ENCODE data around the gene PSPN.

DNA sequence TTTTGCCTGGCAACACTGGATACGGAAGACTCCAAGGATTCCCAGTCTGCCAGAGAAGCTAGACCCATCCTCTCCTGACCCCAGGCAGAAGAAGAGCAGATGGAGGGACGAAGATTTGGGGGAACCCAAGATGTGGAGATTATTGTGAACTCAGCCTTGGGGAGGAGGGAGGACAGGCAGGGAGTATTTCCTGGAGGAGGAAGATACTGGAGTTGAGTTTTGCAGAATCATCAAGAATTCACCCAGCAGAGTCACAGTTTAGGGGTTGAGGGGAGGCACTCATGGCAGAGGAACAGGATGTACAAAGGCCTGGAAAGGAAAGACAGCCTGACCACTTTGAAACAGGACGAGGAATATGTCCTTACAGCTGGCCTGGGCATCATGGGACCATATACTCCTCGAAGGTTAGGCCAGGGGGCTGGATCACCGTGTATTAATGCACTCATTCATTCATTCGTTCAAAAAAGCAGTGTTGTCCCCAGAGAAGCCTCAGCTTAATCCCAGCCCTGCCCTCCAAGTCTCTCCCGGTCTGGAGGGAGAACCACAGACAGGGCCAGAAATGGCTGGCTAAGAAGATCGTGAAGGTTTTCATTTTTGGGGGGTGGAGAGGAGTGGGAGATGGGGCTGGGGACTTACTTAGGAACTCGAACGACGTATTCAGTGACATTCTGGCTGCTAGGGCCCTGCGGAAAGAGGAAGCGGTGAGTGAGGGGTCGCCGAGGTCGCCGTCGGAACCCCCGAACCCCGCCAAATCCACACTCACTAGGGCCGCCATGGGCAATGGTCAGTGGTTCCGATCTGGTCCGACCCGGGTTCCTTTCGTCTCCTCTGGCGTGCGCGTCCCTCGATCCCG, 16.7 kb upstream of the PSPN start:
- TF ChIP-seq, protein P1, sequence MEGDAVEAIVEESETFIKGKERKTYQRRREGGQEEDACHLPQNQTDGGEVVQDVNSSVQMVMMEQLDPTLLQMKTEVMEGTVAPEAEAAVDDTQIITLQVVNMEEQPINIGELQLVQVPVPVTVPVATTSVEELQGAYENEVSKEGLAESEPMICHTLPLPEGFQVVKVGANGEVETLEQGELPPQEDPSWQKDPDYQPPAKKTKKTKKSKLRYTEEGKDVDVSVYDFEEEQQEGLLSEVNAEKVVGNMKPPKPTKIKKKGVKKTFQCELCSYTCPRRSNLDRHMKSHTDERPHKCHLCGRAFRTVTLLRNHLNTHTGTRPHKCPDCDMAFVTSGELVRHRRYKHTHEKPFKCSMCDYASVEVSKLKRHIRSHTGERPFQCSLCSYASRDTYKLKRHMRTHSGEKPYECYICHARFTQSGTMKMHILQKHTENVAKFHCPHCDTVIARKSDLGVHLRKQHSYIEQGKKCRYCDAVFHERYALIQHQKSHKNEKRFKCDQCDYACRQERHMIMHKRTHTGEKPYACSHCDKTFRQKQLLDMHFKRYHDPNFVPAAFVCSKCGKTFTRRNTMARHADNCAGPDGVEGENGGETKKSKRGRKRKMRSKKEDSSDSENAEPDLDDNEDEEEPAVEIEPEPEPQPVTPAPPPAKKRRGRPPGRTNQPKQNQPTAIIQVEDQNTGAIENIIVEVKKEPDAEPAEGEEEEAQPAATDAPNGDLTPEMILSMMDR (IDR thresholded peaks at IDR 0.05; ENCODE audit: borderline replicate concordance, extremely low read depth, low read length, poor library complexity, severe bottlenecking), result no peak
- no peak for TF ChIP-seq EZH2 (IDR thresholded peaks at IDR 0.05; ENCODE audit: borderline replicate concordance, low read depth, low read length, severe bottlenecking)

Data from DND-41 (cell line).